HepG2 (cell line): ENCODE measurements around the gene OR6V1. TPM values are rescaled to one million over a fixed set of nuclear protein-coding genes. Genes with fewer than 3 reads are reported as not detected.

Experiments used
- FOXA1 ChIP-seq, 2 experiments: fragments of 450-650 bp in 1 of 2; sonication (generic) in 1 of 2; formaldehyde crosslinking in 1 of 2; IDR thresholded peaks; 2 replicates each; pipeline versions ENCODE4 v1.4.0 to v1.6.1; 2016 to 2020; ENCODE audit warnings: missing genetic modification reagents in 1 of 2
- FOXK2 ChIP-seq: fragments of 450-650 bp; IDR thresholded peaks from 2 replicates; pipeline ENCODE4 v1.6.1; 2016
- HDAC1 ChIP-seq: sonication (generic); formaldehyde crosslinking; IDR thresholded peaks from 2 replicates; pipeline ENCODE4 v1.5.1; 2020; ENCODE audit warnings: mild to moderate bottlenecking, missing genetic modification reagents
- HMG20B ChIP-seq: conservative IDR thresholded peaks from 2 replicates; pipeline ENCODE4 v1.6.1; 2016; ENCODE audit warnings: missing genetic modification reagents, missing compliant biosample characterization
- HNF4G ChIP-seq, 2 experiments: sonication (generic) in 1 of 2; formaldehyde crosslinking in 1 of 2; IDR thresholded peaks; 2 replicates each; pipeline versions ENCODE4 v1.4.0 to v1.6.1; 2011 to 2020; ENCODE audit warnings: borderline replicate concordance in 2 of 2, low read depth in 2 of 2, mild to moderate bottlenecking in 2 of 2, low read length in 1 of 2, missing genetic modification reagents in 1 of 2, moderate library complexity in 1 of 2
- HNRNPUL1 ChIP-seq: fragments of 200-400 bp; formaldehyde crosslinking; IDR thresholded peaks from 2 replicates; pipeline ENCODE4 v1.6.1; 2017; ENCODE audit warnings: low read depth, mild to moderate bottlenecking, low read length, moderate library complexity
- KDM3A ChIP-seq: IDR thresholded peaks from 2 replicates; pipeline ENCODE4 v1.6.1; 2018; ENCODE audit warnings: low read depth, missing compliant biosample characterization
- MLLT10 ChIP-seq: sonication (generic); formaldehyde crosslinking; IDR thresholded peaks from 2 replicates; pipeline ENCODE4 v1.4.0; 2020; ENCODE audit warnings: missing genetic modification reagents
- NR2F2 ChIP-seq: IDR thresholded peaks from 2 replicates; pipeline ENCODE4 v1.6.1; 2012; ENCODE audit warnings: low read depth, inconsistent platforms, borderline replicate concordance
- PCBP2 ChIP-seq: fragments of 200-400 bp; formaldehyde crosslinking; optimal IDR thresholded peaks from 2 replicates; pipeline ENCODE3; 2018; ENCODE audit warnings: low read length, low read depth; ENCODE audit not compliant: poor library complexity, severe bottlenecking
- SKI ChIP-seq: fragments of 450-650 bp; IDR thresholded peaks from one replicate; pipeline ENCODE4 v1.6.1; 2018; ENCODE audit warnings: mild to moderate bottlenecking; ENCODE audit not compliant: partially characterized antibody
- SOX13 ChIP-seq, 3 experiments: fragments of 450-650 bp in 1 of 3; sonication (generic) in 1 of 3; formaldehyde crosslinking in 1 of 3; IDR thresholded peaks in 2 of 3; conservative IDR thresholded peaks in 1 of 3; 2 replicates each; pipeline versions ENCODE4 v1.5.0 to v1.6.1; 2016 to 2020; ENCODE audit warnings: antibody characterized with exemption in 1 of 3, mild to moderate bottlenecking in 1 of 3, missing compliant biosample characterization in 1 of 3, missing genetic modification reagents in 1 of 3, moderate library complexity in 1 of 3
- ZFP36L1 ChIP-seq: sonication (generic); formaldehyde crosslinking; IDR thresholded peaks from 2 replicates; pipeline ENCODE4 v1.8.0; 2022; ENCODE audit warnings: mild to moderate bottlenecking, missing genetic modification reagents, moderate library complexity
- ZNF143 ChIP-seq: sonication (generic); formaldehyde crosslinking; IDR thresholded peaks from 2 replicates; pipeline ENCODE4 v1.4.0; 2020; ENCODE audit warnings: missing genetic modification reagents
- ZNF282 ChIP-seq: fragments of 450-650 bp; IDR thresholded peaks from 2 replicates; pipeline ENCODE4 v1.6.1; 2018; ENCODE audit not compliant: partially characterized antibody
- ZNF331 ChIP-seq: sonication (generic); formaldehyde crosslinking; IDR thresholded peaks from 2 replicates; pipeline ENCODE4 v1.4.0; 2020; ENCODE audit warnings: missing genetic modification reagents
- polyA plus RNA-seq, 8 experiments: library from polyadenylated mRNA; depleted of rRNA in 3 of 8; stranded (reverse) in 7 of 8; unstranded in 1 of 8; fragments of >200 nt; fragmentation: Illumina TruSeq in 4 of 8; extraction: Trizol in 4 of 8; gene quantifications; 2 replicates each; pipeline versions ENCODE4 v1.2.1 to v1.2.3, GENCODE V29; 2011 to 2016; ENCODE audit warnings: low read depth in 4 of 8, missing spikeins in 1 of 8, mixed read lengths in 1 of 8; ENCODE audit not compliant: insufficient read depth in 1 of 8
- total RNA-seq, 5 experiments: library from RNA; depleted of rRNA; stranded (reverse); fragments of >200 nt; fragmentation: Illumina TruSeq; extraction: Trizol; gene quantifications; 2 replicates each; pipeline ENCODE4 v1.2.3, GENCODE V29; 2016; ENCODE audit warnings: low read depth in 1 of 5
- TF ChIP-seq, protein P1 (sequence below): sonication (generic); formaldehyde crosslinking; IDR thresholded peaks from 2 replicates; pipeline ENCODE4 v1.5.1; 2020; ENCODE audit warnings: mild to moderate bottlenecking, missing genetic modification reagents, borderline replicate concordance
- TF ChIP-seq, protein P2 (sequence below): sonication (generic); formaldehyde crosslinking; IDR thresholded peaks from 2 replicates; pipeline ENCODE4 v1.4.0; 2020; ENCODE audit warnings: missing genetic modification reagents
- TF ChIP-seq, protein P3 (sequence below): sonication (generic); formaldehyde crosslinking; IDR thresholded peaks from 2 replicates; pipeline ENCODE4 v1.4.0; 2020; ENCODE audit warnings: mild to moderate bottlenecking, missing genetic modification reagents

The OR6V1 gene
- total and polyA plus RNA-seq, 2 of the 13 experiments (the other 11 are each of a cell fraction or from before 2014, with no cell fraction given), result not detected

DNA sequence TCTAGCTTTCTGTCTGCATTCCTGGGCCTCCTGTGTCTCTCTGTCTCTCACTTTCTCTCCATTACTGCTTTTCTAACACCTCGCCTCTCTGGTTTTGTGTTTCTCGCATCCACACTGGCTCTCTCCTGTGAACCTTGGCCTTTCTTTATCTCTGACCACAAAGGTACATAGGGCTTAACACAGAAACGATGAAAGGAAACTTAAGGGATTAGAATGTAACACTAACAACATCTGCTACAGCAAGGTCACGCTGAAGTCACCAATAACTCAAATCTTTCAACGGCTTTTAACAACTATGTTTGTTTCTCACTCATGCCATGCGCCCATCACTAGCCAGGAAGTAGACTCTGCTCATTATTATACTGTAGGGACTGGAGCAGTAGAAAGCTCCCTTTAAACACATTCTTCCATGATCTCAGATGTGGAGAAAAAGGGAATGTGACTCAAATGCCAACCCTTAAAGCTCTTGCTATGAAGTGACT is 9.3 kb upstream of the OR6V1 start (continued):
- TF ChIP-seq, protein P1, sequence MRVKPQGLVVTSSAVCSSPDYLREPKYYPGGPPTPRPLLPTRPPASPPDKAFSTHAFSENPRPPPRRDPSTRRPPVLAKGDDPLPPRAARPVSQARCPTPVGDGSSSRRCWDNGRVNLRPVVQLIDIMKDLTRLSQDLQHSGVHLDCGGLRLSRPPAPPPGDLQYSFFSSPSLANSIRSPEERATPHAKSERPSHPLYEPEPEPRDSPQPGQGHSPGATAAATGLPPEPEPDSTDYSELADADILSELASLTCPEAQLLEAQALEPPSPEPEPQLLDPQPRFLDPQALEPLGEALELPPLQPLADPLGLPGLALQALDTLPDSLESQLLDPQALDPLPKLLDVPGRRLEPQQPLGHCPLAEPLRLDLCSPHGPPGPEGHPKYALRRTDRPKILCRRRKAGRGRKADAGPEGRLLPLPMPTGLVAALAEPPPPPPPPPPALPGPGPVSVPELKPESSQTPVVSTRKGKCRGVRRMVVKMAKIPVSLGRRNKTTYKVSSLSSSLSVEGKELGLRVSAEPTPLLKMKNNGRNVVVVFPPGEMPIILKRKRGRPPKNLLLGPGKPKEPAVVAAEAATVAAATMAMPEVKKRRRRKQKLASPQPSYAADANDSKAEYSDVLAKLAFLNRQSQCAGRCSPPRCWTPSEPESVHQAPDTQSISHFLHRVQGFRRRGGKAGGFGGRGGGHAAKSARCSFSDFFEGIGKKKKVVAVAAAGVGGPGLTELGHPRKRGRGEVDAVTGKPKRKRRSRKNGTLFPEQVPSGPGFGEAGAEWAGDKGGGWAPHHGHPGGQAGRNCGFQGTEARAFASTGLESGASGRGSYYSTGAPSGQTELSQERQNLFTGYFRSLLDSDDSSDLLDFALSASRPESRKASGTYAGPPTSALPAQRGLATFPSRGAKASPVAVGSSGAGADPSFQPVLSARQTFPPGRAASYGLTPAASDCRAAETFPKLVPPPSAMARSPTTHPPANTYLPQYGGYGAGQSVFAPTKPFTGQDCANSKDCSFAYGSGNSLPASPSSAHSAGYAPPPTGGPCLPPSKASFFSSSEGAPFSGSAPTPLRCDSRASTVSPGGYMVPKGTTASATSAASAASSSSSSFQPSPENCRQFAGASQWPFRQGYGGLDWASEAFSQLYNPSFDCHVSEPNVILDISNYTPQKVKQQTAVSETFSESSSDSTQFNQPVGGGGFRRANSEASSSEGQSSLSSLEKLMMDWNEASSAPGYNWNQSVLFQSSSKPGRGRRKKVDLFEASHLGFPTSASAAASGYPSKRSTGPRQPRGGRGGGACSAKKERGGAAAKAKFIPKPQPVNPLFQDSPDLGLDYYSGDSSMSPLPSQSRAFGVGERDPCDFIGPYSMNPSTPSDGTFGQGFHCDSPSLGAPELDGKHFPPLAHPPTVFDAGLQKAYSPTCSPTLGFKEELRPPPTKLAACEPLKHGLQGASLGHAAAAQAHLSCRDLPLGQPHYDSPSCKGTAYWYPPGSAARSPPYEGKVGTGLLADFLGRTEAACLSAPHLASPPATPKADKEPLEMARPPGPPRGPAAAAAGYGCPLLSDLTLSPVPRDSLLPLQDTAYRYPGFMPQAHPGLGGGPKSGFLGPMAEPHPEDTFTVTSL (CRISPR knock-in tag), result peak; percentile 55; the same call in 1 of the 2 replicates
- TF ChIP-seq HMG20B (peak; percentile 74), SOX13 (IDR thresholded peaks at IDR 0.05) (no peak), SOX13 (CRISPR knock-in tag; conservative IDR thresholded peaks at IDR 0.05 in 1 of 2, IDR thresholded peaks at IDR 0.05 in 1 of 2) (peak in 1 of 2 experiments; percentile 75; a peak in 2 of 4 replicates), ZFP36L1 (no peak), SKI (peak; percentile 13), HDAC1 (CRISPR knock-in tag) (peak; percentile 46; the same call in 1 of the 2 replicates), ZNF282 (no peak), FOXK2 (no peak), FOXA1 (IDR thresholded peaks at IDR 0.05) (no peak), FOXA1 (CRISPR knock-in tag; IDR thresholded peaks at IDR 0.05) (peak; percentile 81), NR2F2 (peak; percentile 97), PCBP2 (no peak), HNRNPUL1 (no peak), KDM3A (CRISPR knock-in tag) (peak; percentile 26; the same call in 1 of the 2 replicates), MLLT10 (no peak), ZNF143 (CRISPR knock-in tag) (no peak), HNF4G (IDR thresholded peaks at IDR 0.05; ENCODE audit: borderline replicate concordance, low read depth, low read length) (peak; percentile 43; the same call in 1 of the 2 replicates), HNF4G (CRISPR knock-in tag; IDR thresholded peaks at IDR 0.05; ENCODE audit: borderline replicate concordance, low read depth) (no peak), ZNF331 (CRISPR knock-in tag) (peak; percentile 79)
- TF ChIP-seq, protein P2, sequence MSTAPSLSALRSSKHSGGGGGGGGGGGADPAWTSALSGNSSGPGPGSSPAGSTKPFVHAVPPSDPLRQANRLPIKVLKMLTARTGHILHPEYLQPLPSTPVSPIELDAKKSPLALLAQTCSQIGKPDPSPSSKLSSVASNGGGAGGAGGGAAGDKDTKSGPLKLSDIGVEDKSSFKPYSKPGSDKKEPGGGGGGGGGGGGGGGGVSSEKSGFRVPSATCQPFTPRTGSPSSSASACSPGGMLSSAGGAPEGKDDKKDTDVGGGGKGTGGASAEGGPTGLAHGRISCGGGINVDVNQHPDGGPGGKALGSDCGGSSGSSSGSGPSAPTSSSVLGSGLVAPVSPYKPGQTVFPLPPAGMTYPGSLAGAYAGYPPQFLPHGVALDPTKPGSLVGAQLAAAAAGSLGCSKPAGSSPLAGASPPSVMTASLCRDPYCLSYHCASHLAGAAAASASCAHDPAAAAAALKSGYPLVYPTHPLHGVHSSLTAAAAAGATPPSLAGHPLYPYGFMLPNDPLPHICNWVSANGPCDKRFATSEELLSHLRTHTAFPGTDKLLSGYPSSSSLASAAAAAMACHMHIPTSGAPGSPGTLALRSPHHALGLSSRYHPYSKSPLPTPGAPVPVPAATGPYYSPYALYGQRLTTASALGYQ (CRISPR knock-in tag), result peak; percentile 91
- TF ChIP-seq, protein P3, sequence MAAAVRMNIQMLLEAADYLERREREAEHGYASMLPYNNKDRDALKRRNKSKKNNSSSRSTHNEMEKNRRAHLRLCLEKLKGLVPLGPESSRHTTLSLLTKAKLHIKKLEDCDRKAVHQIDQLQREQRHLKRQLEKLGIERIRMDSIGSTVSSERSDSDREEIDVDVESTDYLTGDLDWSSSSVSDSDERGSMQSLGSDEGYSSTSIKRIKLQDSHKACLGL (CRISPR knock-in tag), result no peak
